Coronary artery (tissue), 2 donors: Measurements from ENCODE around the gene ELFN1.

Source experiments
- DNase-seq: peaks from one replicate; pipeline ENCODE4 v3.0.0-alpha.2; 2017; ENCODE audit warnings: low spot score
- H3K27ac ChIP-seq, 2 donors: fragments of 200-600 bp; sonication (generic); one replicate each; pipeline ENCODE4 v1.5.1; 2016 to 2019
- H3K4me3 ChIP-seq: fragments of 200-600 bp; sonication (generic); 2 replicates; pipeline ENCODE4 v1.5.1; 2016; ENCODE audit warnings: mild to moderate bottlenecking, moderate library complexity
- CTCF ChIP-seq: fragments of 200-600 bp; sonication (generic); IDR thresholded peaks from one replicate; pipeline ENCODE4 v1.5.1; 2019; ENCODE audit warnings: antibody characterized with exemption

ELFN1 gene

GRCh38 chr7:1685000-1685624, 15.0 kb downstream of the ELFN1 start:
- no peak for TF ChIP-seq CTCF
- Histone ChIP-seq H3K4me3 (no peak overlapping the region), H3K27ac (no peak overlapping the region)
- DNase-seq = no peak

GRCh38 chr7:1688542-1688941, 18.5 kb downstream of the ELFN1 start:
- Histone ChIP-seq H3K27ac (no peak overlapping the region), H3K4me3 (no peak overlapping the region)
- no peak for DNase-seq
- no peak for TF ChIP-seq CTCF

DNA sequence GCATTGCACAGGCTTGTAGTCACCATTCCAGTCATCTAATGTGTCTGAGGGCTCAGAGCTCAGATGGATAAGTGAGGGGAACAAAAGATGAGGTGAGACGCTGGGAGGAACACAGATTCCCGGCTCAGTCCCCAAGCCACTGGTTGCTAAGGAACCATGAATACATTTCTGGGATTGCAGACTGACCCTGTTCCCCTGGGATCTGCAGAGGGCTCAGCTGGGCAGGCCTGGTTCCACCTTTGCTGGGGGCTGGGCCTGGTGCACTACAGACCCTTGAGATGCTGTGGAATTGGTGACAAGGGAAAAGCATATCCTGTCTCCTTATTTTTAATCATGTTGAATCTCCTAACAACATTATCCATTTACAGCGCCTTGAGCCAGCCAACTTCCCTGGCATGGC, 19.2 kb downstream of the ELFN1 start:
- DNase-seq = peak; percentile 22
- Histone ChIP-seq H3K4me3 (no peak overlapping the region), H3K27ac (no peak overlapping the region)
- TF ChIP-seq CTCF = no peak

DNA sequence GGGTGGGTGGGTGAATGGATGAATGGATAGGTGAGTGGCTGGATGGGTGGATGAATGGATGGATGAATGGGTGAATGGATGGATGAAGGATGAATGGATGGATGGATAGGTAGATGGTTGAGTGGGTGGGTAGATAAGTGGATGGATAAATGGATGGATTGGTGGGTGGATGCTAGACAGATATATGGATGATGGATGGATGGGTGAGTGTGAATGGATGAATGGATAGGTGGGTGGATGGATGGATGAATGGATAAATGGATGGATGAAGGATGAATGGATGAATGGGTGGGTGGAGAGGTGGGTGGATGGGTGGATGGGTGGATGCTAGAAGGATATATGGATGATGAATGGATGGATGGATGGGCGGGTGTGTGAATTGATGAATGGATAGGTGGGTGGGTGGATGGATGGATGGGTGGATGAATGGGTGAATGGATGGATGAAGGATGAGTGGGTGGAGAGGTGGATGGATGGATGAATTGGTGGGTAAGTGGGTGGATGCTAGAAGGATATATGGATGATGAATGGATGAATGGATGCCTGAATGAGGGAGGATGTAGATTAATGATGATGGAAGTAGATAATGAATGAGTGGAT, 20.4 kb downstream of the ELFN1 start:
- no peak overlapping the region for H3K27ac ChIP-seq
- TF ChIP-seq CTCF = no peak
- DNase-seq = no peak
- H3K4me3 ChIP-seq = no peak overlapping the region

- no peak for TF ChIP-seq CTCF
- Histone ChIP-seq H3K27ac (peak overlapping the region in 1 of 2 donors; percentile 40), H3K4me3 (no peak overlapping the region)
- DNase-seq = peak; percentile 58
Measured at GRCh38 chr7:1691096-1691495, 21.0 kb downstream of the ELFN1 start.

DNA sequence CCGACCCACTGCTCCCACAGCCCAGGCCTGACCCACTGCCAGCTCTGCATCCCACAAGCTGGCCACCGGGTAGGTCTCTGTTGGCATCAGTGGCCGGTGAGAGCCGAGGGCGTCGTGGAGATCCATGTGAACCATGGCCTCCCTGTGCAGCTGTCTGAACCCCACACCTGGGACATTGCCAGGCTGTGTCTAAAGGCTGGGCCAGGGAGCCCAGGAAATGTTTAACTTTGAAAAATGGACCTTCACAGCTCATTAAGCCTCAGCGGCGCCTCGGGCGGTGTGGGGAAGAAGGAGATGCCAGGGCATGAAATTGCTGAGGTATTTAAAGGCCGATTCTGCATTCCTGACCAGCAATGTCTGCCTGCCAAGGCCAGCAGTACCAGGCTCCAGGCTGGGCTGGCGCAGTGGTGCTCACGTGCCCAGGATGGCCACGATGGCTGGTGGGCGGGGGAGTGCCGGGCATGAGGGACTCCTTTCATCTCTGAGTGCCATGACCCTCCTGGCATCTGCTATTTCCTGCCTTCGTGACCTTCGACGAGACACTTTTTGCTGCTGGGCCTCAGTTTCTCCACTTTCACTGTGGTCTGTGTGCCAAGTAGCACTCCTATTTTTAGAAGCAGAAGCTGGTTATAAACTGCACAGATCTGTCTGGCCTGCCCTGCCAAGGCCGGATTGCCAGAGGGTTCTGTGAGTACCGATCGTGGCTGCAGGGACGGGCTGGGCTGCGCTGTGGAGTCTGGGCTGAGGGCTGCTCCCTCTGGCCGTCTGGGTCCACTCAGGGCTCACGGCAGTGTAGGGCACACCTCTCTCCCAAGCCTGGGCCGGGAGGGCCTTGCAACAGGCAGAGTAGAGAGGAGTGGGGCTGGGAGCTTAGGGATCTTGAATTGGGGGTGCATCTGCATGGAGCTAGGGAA, 21.8 kb downstream of the ELFN1 start:
- TF ChIP-seq CTCF = no peak
- H3K27ac ChIP-seq = peak overlapping the region; percentile 40 to 50
- H3K4me3 ChIP-seq = no peak overlapping the region
- DNase-seq = peak; percentile 73
